Measurements from ENCODE around the gene CTNNA2.
"Not testable (repeated sequence)": the region's sequence is repeated elsewhere in the genome, so short reads cannot be mapped to it uniquely, and the experiment has no call there.

Gene CTNNA2

DNA sequence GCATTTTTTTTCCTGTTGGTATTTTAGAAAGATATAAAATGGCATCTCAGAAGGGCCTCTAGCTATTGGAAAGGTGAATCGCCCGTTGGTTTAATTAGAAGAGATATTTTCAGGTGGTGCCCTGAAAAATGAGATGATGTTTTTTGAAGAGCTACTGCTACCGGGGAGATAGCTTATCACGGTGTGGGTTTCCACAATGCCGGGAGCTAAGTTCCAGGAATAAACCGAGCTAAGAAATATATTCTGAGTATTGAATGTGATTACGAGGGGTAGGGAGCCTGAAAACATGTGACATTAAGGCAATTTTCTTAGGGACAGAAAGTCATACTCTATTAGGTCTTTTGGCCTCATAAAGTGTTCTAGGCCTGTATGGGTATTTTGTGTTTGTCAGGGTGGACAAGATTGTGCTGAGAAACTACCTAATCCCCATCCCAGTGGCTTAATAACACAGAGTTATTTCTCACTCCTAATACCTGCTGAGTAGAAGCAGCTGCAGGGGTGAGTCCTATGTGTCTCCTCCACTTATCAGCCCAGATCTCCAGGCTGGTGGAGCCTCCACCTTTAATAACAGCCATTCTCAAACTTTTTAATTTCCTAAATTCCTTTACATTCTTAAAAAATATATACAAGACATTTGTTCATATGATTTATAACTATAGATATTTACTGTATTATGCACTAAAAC, 641.5 kb downstream of the CTNNA2 start:
- no peak for DNase-seq

DNA sequence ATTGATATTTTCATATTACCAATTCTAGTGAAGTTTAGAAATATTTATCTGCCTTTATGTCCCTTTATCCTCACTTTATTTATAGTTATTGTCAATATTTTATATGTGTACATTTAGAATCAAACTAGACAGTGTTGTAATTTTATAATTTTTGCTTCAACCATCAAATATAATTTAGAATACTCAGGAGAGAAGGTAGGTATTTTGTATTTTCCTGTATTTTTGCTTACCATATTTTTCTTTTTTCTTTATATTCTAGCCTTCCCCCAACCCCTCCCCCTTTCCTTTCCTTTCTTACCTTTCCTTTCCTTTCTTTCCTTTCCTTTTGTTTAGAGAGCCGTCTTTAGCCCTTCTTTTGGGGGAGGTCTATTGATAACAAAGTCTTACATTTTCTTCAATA, 651.5 kb downstream of the CTNNA2 start:
- no peak for DNase-seq

DNA sequence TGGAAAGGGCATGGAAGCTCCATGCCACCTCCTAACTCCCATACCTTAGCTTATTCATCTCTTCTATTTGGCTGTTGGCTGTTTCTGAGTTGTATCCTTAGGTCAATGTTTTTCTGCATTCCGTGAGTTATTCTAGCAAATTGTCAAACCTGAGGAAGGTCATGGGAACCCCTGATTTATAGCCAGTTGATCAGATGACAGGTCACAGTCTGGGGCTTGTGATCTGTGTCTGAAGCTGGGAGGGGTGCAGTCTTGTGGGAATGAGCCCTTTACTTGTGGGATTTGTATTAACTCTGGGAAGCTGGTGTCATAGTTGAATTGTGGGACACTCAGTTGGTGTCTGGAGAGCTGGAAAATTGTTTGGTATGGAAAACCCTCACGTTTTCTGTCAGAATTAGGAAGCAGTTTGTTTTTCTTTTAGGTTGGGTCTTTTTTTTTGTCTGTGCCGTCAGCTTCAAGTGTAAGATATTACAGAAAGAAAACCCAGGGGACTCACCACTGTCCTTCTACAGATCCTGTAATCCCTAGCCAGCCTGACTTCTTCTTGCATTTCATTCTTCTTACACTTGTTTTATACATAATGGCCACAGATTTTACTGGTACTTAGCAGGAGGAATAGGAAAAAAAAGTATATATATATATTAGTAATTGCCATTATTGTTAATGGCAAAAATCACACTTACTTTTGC, 653.8 kb downstream of the CTNNA2 start:
- no peak for DNase-seq

DNA sequence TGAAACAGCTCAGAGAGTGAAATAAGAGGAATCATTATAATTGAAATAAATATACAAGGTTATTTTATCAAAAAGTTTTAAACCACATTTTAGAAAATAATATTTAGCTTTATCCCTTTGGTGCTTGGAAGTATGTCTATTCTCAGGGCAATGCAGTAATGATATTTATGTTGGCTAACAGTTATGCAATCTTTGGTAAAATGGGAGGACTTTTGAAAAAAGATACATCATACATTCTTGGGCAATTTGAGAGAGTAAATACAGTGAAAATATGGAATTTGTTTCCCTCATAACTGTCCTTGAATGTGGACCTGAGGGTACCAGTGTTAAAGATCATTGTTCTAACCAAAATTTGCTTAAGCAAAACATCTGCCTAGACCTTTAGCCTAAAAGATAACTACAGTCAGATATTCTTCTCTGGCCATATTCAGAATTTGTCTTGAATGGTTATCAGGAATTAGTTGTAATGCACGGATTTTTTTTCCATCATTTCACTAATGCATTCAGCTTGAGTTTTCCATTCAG, 654.5 kb downstream of the CTNNA2 start:
- no peak for DNase-seq

DNA sequence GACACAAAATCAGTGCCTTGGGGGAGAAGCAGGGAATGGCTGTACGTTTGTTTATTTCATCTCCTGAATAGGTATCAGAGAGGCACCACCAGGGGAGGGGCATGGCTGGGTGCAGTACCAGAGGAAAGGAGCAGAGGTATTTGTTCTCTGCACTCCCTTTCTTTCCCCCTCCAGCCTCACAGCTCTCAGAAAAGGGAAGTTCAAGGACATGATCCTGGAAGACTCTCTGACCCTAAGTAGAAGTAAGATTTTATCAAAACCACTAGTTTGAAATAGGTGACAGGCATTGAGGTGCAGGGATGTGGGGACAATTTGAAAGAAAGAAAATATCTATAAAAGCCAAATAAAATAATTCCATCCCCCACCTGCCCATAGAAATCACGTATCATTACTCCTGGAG, 655.2 kb downstream of the CTNNA2 start:
- DNase-seq = no peak

DNA sequence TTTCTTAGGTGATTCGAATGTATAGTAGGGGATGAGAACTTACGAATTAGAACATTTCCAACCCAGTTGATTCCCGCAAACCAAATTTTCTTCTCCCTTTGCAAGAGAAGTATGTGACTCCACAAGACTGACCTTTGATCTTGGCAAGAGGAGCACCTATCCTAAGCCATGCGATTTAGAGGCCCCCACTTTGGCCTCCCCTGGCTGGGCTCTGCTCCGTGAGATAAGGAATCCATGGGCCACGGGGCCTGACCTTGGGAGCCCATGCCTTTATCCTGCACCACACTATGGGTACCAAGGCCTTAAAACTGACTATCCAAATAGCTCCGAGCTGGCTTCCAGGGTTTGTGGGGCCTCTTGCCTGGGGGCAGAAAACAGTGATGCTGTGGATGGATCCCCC, 656.0 kb downstream of the CTNNA2 start:
- no peak for DNase-seq

DNA sequence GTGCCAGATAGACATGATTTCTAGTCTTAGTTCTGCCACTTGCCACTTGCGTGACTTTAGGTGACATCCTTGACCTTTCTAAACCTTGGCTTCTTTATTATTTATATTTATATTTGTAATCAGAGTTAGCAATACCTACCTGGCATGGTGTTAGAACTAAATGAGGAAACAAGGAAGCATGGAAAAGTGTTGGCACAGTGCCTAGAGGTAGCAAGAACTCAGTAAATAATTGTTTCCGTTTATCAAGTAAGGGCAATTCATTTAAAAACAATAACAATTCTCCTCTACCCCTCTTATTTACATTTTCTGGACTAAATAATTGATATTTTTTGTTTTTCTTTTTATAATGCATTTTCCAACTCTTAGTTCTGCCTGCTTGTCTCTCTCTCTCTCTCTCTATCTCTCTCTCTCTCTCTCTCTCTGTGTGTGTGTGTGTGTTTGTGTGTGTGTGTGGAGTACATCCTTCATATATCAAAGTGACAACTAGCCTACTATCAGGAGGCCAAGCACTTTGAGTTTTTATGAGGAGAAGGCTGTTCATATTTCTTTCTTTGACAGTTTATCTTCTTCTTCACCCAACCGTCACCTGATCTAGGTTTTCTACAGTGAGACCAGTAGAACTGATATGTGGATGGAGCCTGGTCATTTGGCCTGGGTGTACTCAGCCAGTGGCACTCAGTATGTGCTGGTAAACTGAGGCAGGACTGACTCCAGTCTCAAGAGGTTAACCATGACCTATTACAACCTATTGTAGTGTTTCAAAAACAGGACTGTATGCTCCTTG, 657.2 kb downstream of the CTNNA2 start:
- no peak for DNase-seq

DNA sequence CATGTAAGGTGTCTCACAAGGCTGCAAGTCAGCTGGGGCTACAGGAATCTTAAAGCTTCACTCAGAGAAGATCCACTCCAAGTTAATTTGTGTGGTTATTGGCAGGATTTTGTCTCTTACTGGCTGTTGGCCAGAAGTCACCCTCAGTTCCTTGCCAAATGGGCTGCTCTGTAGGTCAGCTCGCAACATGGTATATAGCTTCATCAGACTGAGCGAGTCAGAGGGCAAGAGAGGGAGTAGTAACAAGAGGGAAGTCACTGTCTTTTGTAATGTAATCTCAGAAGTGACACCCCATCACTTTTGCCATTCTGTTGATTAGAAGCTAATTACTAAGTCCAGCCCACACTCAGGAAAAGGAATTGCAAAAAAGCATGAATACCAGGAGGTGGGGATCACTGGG, 672.2 kb downstream of the CTNNA2 start:
- DNase-seq = no peak

DNA sequence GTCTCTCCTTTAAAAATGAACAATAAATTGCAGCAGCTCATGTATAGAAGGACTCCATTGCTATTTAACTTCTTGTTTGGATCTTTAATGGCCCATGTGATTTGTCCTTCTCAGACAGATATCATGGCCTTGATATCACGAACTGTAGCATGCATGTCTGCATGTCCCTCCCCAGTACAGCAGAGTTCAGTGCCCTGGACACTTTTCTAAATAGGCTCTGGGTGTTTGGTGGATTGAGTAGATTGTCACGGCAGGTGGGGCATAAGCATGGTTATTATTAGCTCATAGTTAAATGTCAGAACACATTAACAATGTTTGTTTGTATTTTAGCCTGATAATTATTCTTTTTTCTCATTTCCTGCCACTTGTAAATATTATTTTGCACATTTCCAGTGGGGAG, 673.4 kb downstream of the CTNNA2 start:
- DNase-seq = no peak

DNA sequence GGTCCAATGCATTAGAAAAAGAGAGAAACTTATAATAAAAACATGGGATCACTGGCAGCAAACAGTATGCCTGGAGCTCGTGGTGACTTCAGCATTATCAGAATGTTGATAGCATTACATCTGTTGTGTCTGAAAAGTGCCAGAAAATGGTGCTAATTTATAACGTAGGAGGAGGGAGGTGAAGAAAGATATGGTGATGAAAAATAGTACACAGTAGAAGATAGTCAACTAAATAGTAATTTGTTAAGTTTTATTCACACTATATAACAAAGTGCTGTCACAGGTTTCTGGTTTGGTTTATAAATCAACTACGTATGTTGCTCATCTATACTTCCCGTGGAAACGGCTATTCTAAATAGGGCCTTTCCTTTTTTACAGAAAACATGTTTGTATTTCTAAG, 674.3 kb downstream of the CTNNA2 start:
- DNase-seq = no peak

DNA sequence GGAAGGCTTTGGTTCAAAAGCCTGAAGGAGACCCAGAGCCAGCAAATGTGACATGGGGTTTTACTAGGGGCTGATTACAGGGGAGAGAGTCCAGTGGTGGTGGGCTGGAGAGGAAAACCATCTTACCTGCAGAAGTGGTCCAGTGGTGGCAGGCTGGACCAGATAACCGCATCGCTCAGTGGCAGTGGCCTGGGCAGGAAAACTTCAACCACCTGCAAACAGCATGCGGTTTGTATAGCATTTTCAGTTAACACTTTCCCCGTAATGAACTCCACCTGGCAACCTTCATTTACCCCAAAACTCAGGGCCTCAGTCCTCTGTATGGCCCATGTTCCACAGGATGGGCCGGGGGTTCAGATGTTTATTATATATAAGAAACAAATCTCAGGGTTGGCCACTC, 677.3 kb downstream of the CTNNA2 start:
- no peak for DNase-seq

DNA sequence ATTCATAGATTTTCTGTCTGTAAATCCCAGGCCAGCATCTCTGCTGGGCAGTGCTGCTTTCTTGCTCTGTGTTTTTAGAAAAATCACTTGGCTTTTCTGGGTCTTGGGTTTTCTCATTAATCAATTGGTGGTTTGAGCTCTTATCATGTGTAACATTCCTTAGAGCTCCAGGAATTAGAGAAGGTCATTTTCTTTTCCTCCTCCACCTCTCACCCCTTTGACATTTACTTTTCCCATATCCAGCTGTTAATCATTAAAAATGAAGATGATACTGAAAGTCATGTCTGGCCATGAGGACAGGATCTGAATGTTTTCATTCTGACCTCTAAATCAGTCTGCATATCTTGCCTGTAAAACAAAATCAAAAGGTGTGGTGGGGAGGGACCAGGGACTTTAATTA, 680.7 kb downstream of the CTNNA2 start:
- DNase-seq = no peak

DNA sequence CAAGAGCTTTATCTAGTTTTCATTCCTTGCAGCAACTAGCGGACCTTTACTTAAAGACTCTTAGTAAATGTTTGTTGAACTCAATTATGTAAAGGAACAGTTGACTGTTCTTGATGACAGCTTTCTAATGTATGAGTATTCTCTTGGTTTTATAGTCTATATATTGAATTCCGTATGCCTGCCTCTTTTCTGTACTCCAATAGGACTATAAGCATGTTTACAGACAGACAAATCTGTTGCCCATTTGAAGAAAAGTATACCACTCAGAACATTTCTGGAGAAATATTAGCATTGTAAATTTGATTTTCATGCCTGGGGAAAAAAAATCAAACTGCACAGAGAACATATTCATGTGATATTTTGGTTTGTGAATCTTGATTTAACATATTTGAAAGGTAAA, 682.2 kb downstream of the CTNNA2 start:
- no peak for DNase-seq

DNA sequence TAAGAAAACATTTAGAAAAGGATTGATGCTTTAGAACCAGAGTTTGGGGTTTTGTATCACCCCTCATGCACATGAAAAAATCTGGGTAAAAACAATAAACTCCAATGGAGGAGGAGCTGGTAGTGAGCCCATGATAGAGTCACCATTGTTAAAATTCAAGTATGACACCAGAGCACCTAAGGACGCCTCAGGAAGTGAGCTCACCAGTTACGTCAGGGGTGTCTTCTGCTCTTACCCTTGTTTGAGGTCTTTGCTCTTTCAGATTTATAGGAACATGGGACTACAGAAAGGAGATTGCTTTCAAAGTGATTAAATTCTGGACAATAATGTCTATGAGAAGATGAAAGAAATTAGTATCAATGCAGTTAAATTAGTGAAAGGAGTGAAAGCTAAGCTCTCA, 685.2 kb downstream of the CTNNA2 start:
- DNase-seq = no peak

DNA sequence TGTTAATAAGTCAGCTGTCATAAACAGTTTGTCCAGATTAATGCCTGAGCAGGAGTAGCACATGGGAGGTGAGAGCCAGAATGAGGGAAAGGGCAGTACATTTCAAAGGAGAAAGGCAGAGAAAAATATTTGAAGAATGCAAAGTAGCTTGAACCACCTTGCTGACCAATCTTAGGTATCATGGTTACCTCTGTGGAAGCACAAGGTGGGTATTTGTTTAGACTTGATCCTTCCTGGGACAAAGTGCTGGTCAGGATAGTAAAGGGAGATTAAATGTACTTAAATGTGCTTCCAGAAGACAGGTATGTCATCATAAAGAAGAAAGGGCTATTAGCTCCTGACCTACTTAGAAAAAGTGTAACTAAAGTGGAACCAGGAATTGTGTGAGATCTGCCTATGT, 686.7 kb downstream of the CTNNA2 start:
- no peak for DNase-seq

DNA sequence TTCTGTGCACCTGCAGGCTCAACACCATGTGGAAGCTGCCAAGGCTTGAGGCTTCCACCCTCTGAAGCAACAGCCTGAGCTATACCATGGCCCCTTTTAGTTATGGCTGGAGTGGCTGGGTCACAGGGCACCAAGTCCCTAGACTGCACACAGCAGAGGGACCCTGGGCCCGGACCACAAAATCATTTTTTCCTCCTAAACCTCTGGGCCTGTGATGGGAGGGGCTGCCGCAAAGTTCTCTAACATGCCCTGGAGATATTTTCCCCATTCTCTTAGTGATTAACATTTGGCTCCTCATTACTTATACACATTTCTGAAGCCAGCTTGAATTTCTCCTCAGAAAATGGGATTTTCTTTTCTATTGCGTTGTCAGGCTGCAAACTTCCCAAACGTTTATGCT, 691.1 kb downstream of the CTNNA2 start:
- not testable (repeated sequence) for DNase-seq

DNA sequence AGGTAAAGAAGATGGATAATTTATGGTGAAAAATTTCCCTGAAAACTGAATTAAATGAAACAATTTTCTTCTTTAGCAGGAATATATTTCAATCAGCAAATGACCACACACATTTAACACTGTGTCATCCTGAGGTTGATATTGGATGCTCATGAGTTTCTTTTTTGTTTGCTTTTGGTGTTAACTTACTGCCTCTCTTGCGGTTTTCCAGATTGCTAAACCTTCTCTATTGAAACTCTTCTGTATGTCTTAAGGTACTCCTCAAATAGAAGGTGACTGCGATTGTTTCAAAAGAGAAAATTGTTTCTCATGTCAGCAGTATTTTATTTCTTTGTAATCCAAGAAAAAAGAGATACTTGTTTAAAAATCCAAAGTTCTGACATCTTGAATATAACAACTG, 692.6 kb downstream of the CTNNA2 start:
- DNase-seq = no peak

DNA sequence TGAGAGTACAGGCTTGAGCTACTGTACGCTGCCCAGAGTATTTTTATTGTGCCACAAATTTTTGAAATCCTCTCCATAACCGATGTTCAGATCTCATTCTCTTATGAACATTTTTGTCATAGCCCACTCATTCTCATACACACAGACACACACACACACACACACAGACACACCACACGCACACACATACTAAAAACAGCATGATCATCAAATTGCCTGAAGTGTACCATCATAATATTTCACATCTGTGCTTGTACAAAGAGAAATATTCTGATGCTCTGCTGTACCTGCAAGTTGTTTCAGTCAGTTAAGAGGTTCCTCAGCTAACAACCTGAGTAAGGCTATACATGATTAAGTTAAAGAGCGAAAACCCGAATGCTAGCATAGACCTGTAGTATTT, 696.6 kb downstream of the CTNNA2 start:
- no peak for DNase-seq

DNA sequence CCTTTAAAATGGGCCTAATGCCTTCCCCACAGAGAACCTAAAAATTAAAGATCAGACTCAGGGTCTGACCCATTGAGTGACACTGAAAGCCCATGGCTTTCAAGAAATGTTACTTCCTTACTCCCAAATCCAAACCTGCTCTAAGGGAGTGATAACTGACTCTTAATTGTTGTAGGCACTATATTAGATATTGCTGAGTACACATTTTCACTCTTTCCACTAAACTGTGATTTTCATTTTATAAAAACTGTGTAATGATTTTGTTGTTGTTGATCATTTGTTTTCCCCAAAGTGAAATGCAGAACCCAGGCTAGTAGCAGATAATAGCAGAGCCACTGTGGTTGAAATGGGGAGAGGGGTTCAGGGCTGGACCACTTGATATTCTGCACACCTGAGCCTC, 704.6 kb downstream of the CTNNA2 start:
- DNase-seq = no peak

DNA sequence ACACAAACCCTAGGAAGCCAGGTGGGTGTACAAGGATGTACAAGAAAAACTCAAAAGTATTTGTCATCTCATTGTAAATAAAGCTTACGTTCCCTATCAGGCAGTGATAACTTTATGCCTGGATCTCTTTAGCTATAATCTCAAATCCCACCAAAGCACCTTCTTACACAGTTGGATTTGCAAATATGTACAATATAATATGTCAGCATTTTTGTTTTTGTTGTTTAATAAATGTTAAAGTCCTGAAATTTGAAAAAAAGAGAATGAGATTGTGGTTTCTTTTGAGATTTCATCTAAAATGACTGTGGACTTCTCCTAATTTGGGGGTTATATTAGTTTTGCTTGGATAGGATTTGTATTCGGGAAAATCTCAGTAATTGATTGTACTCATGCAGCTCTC, 709.8 kb downstream of the CTNNA2 start:
- DNase-seq = no peak

DNA sequence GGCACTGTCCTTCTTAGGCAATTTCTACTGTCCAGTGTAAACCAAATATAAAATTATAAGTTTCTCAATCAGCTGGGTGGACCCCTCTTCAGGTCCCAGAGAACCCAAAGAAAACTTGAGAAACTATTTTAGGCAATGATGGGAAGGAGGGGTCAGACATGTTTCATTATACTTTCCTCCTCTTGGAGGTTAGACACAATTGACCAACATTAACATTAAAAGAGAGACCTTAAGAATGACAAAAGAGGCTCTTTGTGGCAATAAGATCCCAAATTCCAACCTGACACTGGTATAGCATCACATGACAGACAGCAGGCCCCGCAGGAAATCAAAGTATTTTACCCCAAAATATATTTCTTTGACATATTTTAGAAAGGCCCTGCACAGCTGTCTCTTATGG, 718.6 kb downstream of the CTNNA2 start:
- DNase-seq = no peak

DNA sequence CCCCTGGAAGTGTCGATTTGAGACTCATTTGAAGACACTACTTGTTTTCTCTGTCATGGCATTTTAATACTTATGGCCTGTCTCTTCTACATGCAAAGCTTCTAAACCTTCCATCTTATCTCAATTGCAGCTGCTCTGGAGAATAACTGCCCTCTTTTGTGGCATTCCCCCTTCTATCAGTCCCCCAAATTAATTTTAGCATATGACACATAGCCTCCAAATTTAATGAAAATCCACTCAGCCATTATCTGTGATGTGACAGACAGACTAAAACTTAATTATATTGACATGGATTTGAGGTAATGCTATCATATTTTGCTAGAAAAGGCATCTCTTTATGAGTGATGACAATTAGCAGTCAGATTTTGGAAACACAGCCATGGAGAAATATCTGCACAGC, 720.5 kb downstream of the CTNNA2 start:
- no peak for DNase-seq

DNA sequence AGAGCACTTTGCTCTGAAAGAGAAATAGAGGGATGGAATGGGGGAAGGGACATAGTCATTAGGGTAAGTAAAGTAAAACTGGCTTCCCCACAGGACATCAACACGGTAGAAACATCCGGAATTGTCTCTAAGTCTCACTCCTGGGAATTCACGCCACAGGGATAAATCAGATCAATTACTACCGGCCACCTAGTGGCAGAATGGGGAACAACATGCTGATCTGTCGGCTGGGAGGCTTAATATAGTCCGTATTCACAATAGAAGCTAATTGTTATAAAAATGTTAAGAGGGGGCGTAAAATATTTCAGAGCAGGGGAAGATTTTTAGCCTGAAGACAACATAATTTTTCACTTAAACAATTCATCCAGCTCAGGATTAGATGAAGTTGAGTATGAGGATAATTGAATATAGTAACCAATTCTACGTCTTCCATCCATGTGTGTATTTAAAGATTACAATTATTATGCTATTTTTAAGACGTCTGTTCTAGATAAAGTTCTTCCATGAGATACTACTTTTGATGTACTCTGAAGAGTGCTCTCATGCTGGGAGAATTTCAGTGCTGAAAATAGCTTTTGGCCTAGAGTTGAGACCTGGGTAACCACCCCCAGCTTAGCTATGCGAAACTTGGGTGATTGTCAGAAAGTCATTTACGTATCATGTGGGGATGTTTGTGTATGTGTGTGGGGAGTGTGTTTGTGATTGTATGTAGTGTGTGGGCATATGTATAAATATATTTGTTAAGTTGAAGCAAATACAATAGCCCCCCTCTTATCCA, 726.0 kb downstream of the CTNNA2 start:
- no peak for DNase-seq
